Ishikawa (cell line): ENCODE measurements around the gene CACNA1F.

Source experiments
- TAF1 ChIP-seq: IDR thresholded peaks from 2 replicates; pipeline ENCODE4 v1.6.1; 2012; ENCODE audit warnings: low read depth, mild to moderate bottlenecking
- TCF12 ChIP-seq: IDR thresholded peaks from 2 replicates; pipeline ENCODE4 v1.6.1; 2012; ENCODE audit warnings: low read depth

- TF ChIP-seq TCF12 (no peak), TAF1 (no peak)
Measured at GRCh38 chrX:49174723-49175122, 58.4 kb downstream of the CACNA1F start.
